ENCODE results near the gene NPTX2.

The NPTX2 gene

DNA sequence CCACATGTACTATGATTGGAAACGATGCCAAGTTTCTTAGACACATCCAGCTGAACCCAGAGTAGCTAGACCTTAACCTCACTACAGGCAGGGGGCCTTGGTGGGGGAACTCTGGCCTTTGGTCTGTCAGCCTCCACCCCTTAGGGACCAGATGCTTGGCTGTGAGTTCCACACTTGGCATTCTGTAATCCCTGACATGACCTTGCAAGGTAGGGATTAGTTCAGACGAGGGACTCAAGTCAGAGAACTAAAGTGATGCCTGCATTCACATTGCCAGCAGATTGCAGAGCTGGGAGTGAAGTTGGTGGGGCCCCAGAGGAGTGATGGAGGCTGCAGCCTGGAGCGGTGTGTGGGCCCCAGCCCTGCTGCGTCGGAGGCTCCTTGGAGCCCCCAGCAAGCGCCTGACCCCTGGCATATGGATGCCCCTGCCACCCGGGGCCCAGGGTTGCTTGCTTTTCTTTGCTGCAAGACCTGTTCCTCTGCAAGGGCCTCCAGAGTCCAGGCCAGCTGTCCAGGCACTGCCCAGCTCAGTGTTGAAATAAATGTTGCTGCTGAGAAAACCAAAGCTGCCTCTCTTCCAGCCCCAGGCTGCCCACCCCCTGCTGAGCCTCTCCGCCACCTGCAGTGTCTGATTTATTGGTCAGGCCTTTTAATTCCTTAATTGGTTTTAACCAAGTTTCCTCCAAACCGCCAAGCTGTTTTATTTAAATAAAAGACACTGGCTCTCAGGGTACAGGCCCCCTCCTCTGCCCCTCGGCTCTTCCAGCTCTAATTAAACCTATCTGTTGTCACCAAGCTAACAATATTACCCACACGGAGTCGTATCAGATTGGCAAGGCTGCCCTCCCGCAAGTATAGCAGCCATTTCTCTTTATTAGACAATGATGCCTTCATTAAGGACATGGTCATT lies 4.7 kb downstream of the NPTX2 start (continued):
- TF ChIP-seq ZNF341 (tag by site-specific recombination; IDR thresholded peaks at IDR 0.05; ENCODE audit: low read depth): peak; percentile 53
- TF ChIP-seq INSM2 (tag by site-specific recombination; IDR thresholded peaks at IDR 0.05): no peak
- TF ChIP-seq GFI1B (tag by site-specific recombination; IDR thresholded peaks at IDR 0.05): no peak
- TF ChIP-seq ZNF626 (tag by site-specific recombination; IDR thresholded peaks at IDR 0.05): no peak

GRCh38 chr7:98622926-98623325 lies 5.8 kb downstream of the NPTX2 start:
- TF ChIP-seq BCL11B (tag by site-specific recombination; IDR thresholded peaks at IDR 0.05; ENCODE audit: low read depth) (no peak), EGR2 (tag by site-specific recombination; IDR thresholded peaks at IDR 0.05; ENCODE audit: low read depth) (no peak), ZNF473 (tag by site-specific recombination; IDR thresholded peaks at IDR 0.05) (no peak), ZBTB26 (tag by site-specific recombination; optimal IDR thresholded peaks at IDR 0.05) (no peak), ZBTB1 (tag by site-specific recombination; IDR thresholded peaks at IDR 0.05) (no peak), SCRT2 (tag by site-specific recombination; IDR thresholded peaks at IDR 0.05) (peak; percentile 51; the same call in 1 of the 2 replicates)
- CTCF ChIA-PET: interaction anchor here (0.6 to 1.2 kb wide), 2 partner anchors 82 to 123 kb away, joined by 3 read pairs; no protein-coding TSS in a partner anchor
- Histone ChIP-seq H3K4me3 (ENCODE audit: low read depth, low read length) (no peak overlapping the region), H3K9me3 (ENCODE audit: control insufficient read depth, insufficient read depth, low read depth, low read length) (no peaks in the 10 kb centered on the region; the same call in 1 of the 2 replicates), H3K36me3 (ENCODE audit: control insufficient read depth in 2 of 2, insufficient read depth in 1 of 2, low read length in 2 of 2) (no peaks in the 10 kb centered on the region), H3K4me1 (ENCODE audit: control insufficient read depth, insufficient read depth, low read length) (peaks cover 4% of the 10 kb centered on the region; the same call in 1 of the 2 replicates), H3K27ac (ENCODE audit: extremely low read depth, low read depth, low read length) (no peak overlapping the region)
- POLR2A ChIA-PET: no interaction called here

DNA sequence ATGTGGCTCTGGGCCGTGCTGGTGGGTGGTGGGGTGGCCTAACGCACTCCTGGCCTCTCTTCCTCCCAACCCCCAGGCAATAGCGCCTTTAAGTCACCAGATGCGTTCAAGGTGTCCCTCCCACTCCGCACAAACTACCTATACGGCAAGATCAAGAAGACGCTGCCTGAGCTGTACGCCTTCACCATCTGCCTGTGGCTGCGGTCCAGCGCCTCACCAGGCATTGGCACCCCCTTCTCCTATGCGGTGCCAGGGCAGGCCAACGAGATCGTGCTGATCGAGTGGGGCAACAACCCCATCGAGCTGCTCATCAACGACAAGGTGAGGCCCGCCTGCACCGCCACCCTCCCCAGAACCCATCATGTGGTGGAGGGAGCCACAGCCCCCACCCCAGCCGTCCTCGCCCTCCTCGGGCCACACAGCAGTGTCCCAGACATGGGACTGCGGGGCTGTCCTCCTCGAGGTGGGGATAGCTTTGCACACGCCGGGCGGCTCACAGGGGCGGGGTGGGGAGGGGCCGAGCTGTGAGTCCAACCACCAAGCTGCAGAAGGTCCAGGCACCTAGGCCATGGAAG lies 7.8 kb downstream of the NPTX2 start:
- ChIA-PET POLR2A (no interaction called here), CTCF (no interaction called here)
- no peak for TF ChIP-seq ZNF174 (tag by site-specific recombination; IDR thresholded peaks at IDR 0.05)
- TF ChIP-seq ZNF132 (tag by site-specific recombination; IDR thresholded peaks at IDR 0.05; ENCODE audit: borderline replicate concordance): no peak
- no peak for TF ChIP-seq BCL11B (tag by site-specific recombination; IDR thresholded peaks at IDR 0.05; ENCODE audit: low read depth)
- TF ChIP-seq SP7 (tag by site-specific recombination; IDR thresholded peaks at IDR 0.05): no peak
- TF ChIP-seq, protein P1, sequence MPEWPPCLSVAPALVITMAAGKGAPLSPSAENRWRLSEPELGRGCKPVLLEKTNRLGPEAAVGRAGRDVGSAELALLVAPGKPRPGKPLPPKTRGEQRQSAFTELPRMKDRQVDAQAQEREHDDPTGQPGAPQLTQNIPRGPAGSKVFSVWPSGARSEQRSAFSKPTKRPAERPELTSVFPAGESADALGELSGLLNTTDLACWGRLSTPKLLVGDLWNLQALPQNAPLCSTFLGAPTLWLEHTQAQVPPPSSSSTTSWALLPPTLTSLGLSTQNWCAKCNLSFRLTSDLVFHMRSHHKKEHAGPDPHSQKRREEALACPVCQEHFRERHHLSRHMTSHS (tag by site-specific recombination; IDR thresholded peaks at IDR 0.05): no peak
- TF ChIP-seq ZNF777 (tag by site-specific recombination; IDR thresholded peaks at IDR 0.05; ENCODE audit: borderline replicate concordance): no peak
- no peak for TF ChIP-seq ZBTB11 (tag by site-specific recombination; conservative IDR thresholded peaks at IDR 0.05; ENCODE audit: low read depth)

More for the DNA sequence above, 7.8 kb downstream of the NPTX2 start:
- Histone ChIP-seq H3K36me3 (ENCODE audit: control insufficient read depth in 2 of 2, insufficient read depth in 1 of 2, low read length in 2 of 2) (no peaks in the 10 kb centered on the region), H3K4me3 (ENCODE audit: low read depth, low read length) (no peak overlapping the region), H3K27ac (ENCODE audit: extremely low read depth, low read depth, low read length) (no peak overlapping the region), H3K9me3 (ENCODE audit: control insufficient read depth, insufficient read depth, low read depth, low read length) (no peaks in the 10 kb centered on the region; the same call in 1 of the 2 replicates), H3K4me1 (ENCODE audit: control insufficient read depth, insufficient read depth, low read length) (no peaks in the 10 kb centered on the region; the same call in 1 of the 2 replicates)

Measured in HEK293 (cell line).